GM12891 (cell line): Measurements from ENCODE around the gene FAM170B.

ENCODE experiments used
- PAX5 ChIP-seq: IDR thresholded peaks from 2 replicates; pipeline ENCODE4 v1.6.1; 2011; ENCODE audit warnings: low read length, moderate library complexity, mild to moderate bottlenecking; ENCODE audit not compliant: insufficient read depth, severe bottlenecking
- POLR2A ChIP-seq: IDR thresholded peaks from 2 replicates; pipeline ENCODE4 v1.6.1; 2011; ENCODE audit warnings: low read depth, low read length, control low read depth
- POLR2AphosphoS5 ChIP-seq: IDR thresholded peaks from 2 replicates; pipeline ENCODE4 v1.6.1; 2011; ENCODE audit warnings: low read depth, low read length, control low read depth
- SPI1 ChIP-seq: IDR thresholded peaks from 2 replicates; pipeline ENCODE4 v1.6.1; 2011; ENCODE audit warnings: low read depth, low read length, control low read depth
- TAF1 ChIP-seq: IDR thresholded peaks from 2 replicates; pipeline ENCODE4 v1.6.1; 2011; ENCODE audit warnings: low read depth, low read length, control low read depth

- TF ChIP-seq POLR2A (no peak), POLR2AphosphoS5 (no peak), TAF1 (no peak), SPI1 (no peak), PAX5 (no peak)
Measured at GRCh38 chr10:49105076-49105475, 28.7 kb downstream of the FAM170B start.
